ENCODE results near the gene ZNF331.

The ZNF331 gene

GRCh38 chr19:53538378-53539109, 599 bp downstream of the ZNF331 start:
- H4K91ac ChIP-seq (ENCODE audit: low read length): no peak overlapping the region
- no peak overlapping the region for H3K27ac ChIP-seq (ENCODE audit: low read length, poor library complexity, severe bottlenecking)
- H3K9ac ChIP-seq (ENCODE audit: low read length): peak overlapping the region; percentile 92
- peak overlapping the region in 1 of 2 experiments; percentile 11 for H3K18ac ChIP-seq (ENCODE audit: low read depth in 1 of 2, low read length in 2 of 2)
- H2BK12ac ChIP-seq (ENCODE audit: low read length in 2 of 2): no peak overlapping the region
- H3K14ac ChIP-seq (ENCODE audit: low read length in 2 of 2): peak overlapping the region in 1 of 2 experiments; percentile 78
- no peaks in the 10 kb centered on the region for H3K79me1 ChIP-seq (replicated peaks; ENCODE audit: low read length, poor library complexity, severe bottlenecking)
- H3K27me3 ChIP-seq (ENCODE audit: control insufficient read depth in 1 of 2, insufficient read depth in 1 of 2, low read length in 2 of 2): no peaks in the 10 kb centered on the region
- no peak overlapping the region for H2BK5ac ChIP-seq (ENCODE audit: low read depth, low read length, poor library complexity, severe bottlenecking)
- peaks cover 6% of the 10 kb centered on the region for H3K4me1 ChIP-seq (ENCODE audit: control insufficient read depth, insufficient read depth, low read depth, low read length)
- no peak overlapping the region for H4K8ac ChIP-seq (ENCODE audit: low read length)
- WGBS: 56% methylated on average over 34 of the region's 36 CpGs
- no peak for DNase-seq
- H3K4me2 ChIP-seq (ENCODE audit: low read length, poor library complexity, severe bottlenecking): peak overlapping the region; percentile 60
- no peak overlapping the region for H2BK120ac ChIP-seq (ENCODE audit: low read depth, low read length)
- no peak overlapping the region for H2AK5ac ChIP-seq (ENCODE audit: low read length, severe bottlenecking)
- no peak overlapping the region for H3K4ac ChIP-seq (ENCODE audit: low read depth in 1 of 2, low read length in 2 of 2)
- no peak overlapping the region for H2BK15ac ChIP-seq (ENCODE audit: low read depth, poor library complexity, severe bottlenecking)
- peak overlapping the region in 1 of 2 experiments; percentile 91 for H3K23ac ChIP-seq (ENCODE audit: low read length in 2 of 2)
- peak overlapping the region; percentile 67 to 86 for H3K4me3 ChIP-seq (ENCODE audit: insufficient read depth in 1 of 2, low read depth in 1 of 2, low read length in 2 of 2)
- no peaks in the 10 kb centered on the region for H3K9me3 ChIP-seq (ENCODE audit: control insufficient read depth, low read length)
- peak overlapping the region; percentile 56 for H2AFZ ChIP-seq (ENCODE audit: low read depth, low read length)
- H3K36me3 ChIP-seq (ENCODE audit: control insufficient read depth in 1 of 2, insufficient read depth in 2 of 2, low read depth in 1 of 2, low read length in 2 of 2): peaks cover 6 to 19% of the 10 kb centered on the region in 2 experiments

GRCh38 chr19:53540091-53540490, 2.1 kb downstream of the ZNF331 start:
- H3K79me1 ChIP-seq (replicated peaks; ENCODE audit: low read length, poor library complexity, severe bottlenecking): no peaks in the 10 kb centered on the region
- no peaks in the 10 kb centered on the region for H3K9me3 ChIP-seq (ENCODE audit: control insufficient read depth, low read length)
- 75% methylated on average over 4 of the region's 4 CpGs for WGBS

DNA sequence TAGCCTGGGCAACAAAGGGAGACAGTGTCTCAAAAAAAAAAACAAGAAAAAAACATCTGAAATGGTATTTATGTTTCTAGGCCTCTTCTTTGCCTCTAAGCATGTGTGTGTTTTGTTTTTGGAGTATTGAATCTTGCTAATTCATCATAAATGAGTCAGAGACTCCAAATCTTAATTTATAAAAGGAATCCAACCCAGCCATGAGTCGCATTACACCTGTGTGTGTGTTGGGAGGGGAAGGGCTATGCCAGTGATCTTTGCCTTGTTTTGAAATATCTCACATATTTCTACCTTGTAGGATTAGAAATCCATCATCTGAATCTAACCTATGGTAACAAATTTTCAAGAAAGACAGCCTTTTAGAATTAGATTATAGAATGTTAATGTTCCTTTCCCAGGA, 4.0 kb downstream of the ZNF331 start:
- Histone ChIP-seq H2AK5ac (ENCODE audit: low read length, severe bottlenecking) (no peak overlapping the region), H3K4ac (ENCODE audit: low read depth in 1 of 2, low read length in 2 of 2) (no peak overlapping the region), H4K8ac (ENCODE audit: low read length) (no peak overlapping the region), H2AFZ (ENCODE audit: low read depth, low read length) (no peak overlapping the region), H2BK120ac (ENCODE audit: low read depth, low read length) (no peak overlapping the region), H3K9me3 (ENCODE audit: control insufficient read depth, low read length) (no peaks in the 10 kb centered on the region), H3K4me1 (ENCODE audit: control insufficient read depth, insufficient read depth, low read depth, low read length) (peaks cover 6% of the 10 kb centered on the region), H3K18ac (ENCODE audit: low read depth in 1 of 2, low read length in 2 of 2) (no peak overlapping the region), H3K4me3 (ENCODE audit: insufficient read depth in 1 of 2, low read depth in 1 of 2, low read length in 2 of 2) (no peak overlapping the region), H2BK12ac (ENCODE audit: low read length in 2 of 2) (no peak overlapping the region), H3K9ac (ENCODE audit: low read length) (no peak overlapping the region), H3K27ac (ENCODE audit: low read length, poor library complexity, severe bottlenecking) (no peak overlapping the region), H3K27me3 (ENCODE audit: control insufficient read depth in 1 of 2, insufficient read depth in 1 of 2, low read length in 2 of 2) (no peaks in the 10 kb centered on the region), H2BK5ac (ENCODE audit: low read depth, low read length, poor library complexity, severe bottlenecking) (no peak overlapping the region), H3K79me1 (replicated peaks; ENCODE audit: low read length, poor library complexity, severe bottlenecking) (peaks cover 6% of the 10 kb centered on the region), H3K36me3 (ENCODE audit: control insufficient read depth in 1 of 2, insufficient read depth in 2 of 2, low read depth in 1 of 2, low read length in 2 of 2) (peaks cover 14 to 22% of the 10 kb centered on the region in 2 experiments), H3K14ac (ENCODE audit: low read length in 2 of 2) (no peak overlapping the region), H3K23ac (ENCODE audit: low read length in 2 of 2) (no peak overlapping the region), H2BK15ac (ENCODE audit: low read depth, poor library complexity, severe bottlenecking) (no peak overlapping the region), H3K4me2 (ENCODE audit: low read length, poor library complexity, severe bottlenecking) (no peak overlapping the region), H4K91ac (ENCODE audit: low read length) (no peak overlapping the region)
- DNase-seq: no peak
- WGBS: no CpG with 5 or more reads among the region's 1 CpG

More at GRCh38 chr19:53540091-53540490, 2.1 kb downstream of the ZNF331 start:
- Histone ChIP-seq H2BK12ac (ENCODE audit: low read length in 2 of 2) (no peak overlapping the region), H3K4me1 (ENCODE audit: control insufficient read depth, insufficient read depth, low read depth, low read length) (peaks cover 6% of the 10 kb centered on the region), H3K27ac (ENCODE audit: low read length, poor library complexity, severe bottlenecking) (no peak overlapping the region), H3K9ac (ENCODE audit: low read length) (no peak overlapping the region), H4K8ac (ENCODE audit: low read length) (no peak overlapping the region), H2AFZ (ENCODE audit: low read depth, low read length) (no peak overlapping the region), H3K18ac (ENCODE audit: low read depth in 1 of 2, low read length in 2 of 2) (no peak overlapping the region), H3K4me3 (ENCODE audit: insufficient read depth in 1 of 2, low read depth in 1 of 2, low read length in 2 of 2) (no peak overlapping the region), H3K4ac (ENCODE audit: low read depth in 1 of 2, low read length in 2 of 2) (no peak overlapping the region), H3K23ac (ENCODE audit: low read length in 2 of 2) (no peak overlapping the region), H2AK5ac (ENCODE audit: low read length, severe bottlenecking) (no peak overlapping the region), H3K4me2 (ENCODE audit: low read length, poor library complexity, severe bottlenecking) (no peak overlapping the region), H2BK5ac (ENCODE audit: low read depth, low read length, poor library complexity, severe bottlenecking) (no peak overlapping the region), H3K14ac (ENCODE audit: low read length in 2 of 2) (no peak overlapping the region), H3K27me3 (ENCODE audit: control insufficient read depth in 1 of 2, insufficient read depth in 1 of 2, low read length in 2 of 2) (no peaks in the 10 kb centered on the region), H2BK120ac (ENCODE audit: low read depth, low read length) (no peak overlapping the region), H3K36me3 (ENCODE audit: control insufficient read depth in 1 of 2, insufficient read depth in 2 of 2, low read depth in 1 of 2, low read length in 2 of 2) (peaks cover 6 to 22% of the 10 kb centered on the region in 2 experiments), H2BK15ac (ENCODE audit: low read depth, poor library complexity, severe bottlenecking) (no peak overlapping the region), H4K91ac (ENCODE audit: low read length) (no peak overlapping the region)
- DNase-seq: no peak

DNA sequence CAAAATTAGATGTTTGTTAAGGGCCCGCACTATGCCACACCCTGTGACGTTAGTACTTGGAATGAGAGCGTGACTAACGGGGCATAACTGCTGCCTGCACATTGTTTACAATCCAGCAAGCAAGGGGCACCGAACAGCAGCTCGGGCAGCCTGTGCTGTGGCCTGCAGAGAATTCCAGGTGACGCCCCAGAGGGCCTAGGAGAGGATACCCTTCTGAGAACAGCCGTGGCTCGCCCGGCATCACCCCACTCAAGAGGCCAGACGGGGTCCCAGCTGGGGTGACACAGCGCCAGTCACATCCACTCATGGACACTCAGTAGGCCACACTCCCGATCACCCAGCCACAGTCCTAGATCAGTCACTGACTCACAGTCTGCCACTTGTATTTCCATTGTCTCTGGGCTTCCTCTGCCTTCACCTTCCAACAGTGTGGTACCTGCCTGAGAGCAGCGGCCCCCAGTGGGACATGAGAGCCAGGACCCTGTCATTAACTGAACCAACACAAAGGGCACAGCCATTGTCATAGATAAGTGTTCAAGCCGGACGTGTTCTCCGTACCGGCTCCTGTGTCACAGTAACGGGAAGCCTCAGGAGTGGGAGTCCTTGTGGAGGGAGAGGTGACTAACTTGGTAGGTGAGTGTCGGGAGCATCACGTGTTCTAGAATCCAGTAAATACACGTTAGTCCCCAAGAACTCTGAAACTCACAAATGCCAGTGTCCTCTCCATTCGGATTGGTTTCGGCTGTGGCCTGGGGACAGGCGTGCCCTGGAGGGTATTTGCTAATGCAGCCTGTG, 7.5 kb downstream of the ZNF331 start:
- Histone ChIP-seq H3K9me3 (ENCODE audit: control insufficient read depth, low read length) (no peaks in the 10 kb centered on the region), H3K18ac (ENCODE audit: low read depth in 1 of 2, low read length in 2 of 2) (no peak overlapping the region), H3K27ac (ENCODE audit: low read length, poor library complexity, severe bottlenecking) (no peak overlapping the region), H2BK15ac (ENCODE audit: low read depth, poor library complexity, severe bottlenecking) (no peak overlapping the region), H3K23ac (ENCODE audit: low read length in 2 of 2) (no peak overlapping the region), H2AFZ (ENCODE audit: low read depth, low read length) (no peak overlapping the region), H4K8ac (ENCODE audit: low read length) (no peak overlapping the region), H2AK5ac (ENCODE audit: low read length, severe bottlenecking) (no peak overlapping the region), H3K4ac (ENCODE audit: low read depth in 1 of 2, low read length in 2 of 2) (no peak overlapping the region), H3K36me3 (ENCODE audit: control insufficient read depth in 1 of 2, insufficient read depth in 2 of 2, low read depth in 1 of 2, low read length in 2 of 2) (peaks cover 8 to 10% of the 10 kb centered on the region in 2 experiments), H3K14ac (ENCODE audit: low read length in 2 of 2) (no peak overlapping the region), H3K27me3 (ENCODE audit: control insufficient read depth in 1 of 2, insufficient read depth in 1 of 2, low read length in 2 of 2) (no peaks in the 10 kb centered on the region), H2BK12ac (ENCODE audit: low read length in 2 of 2) (no peak overlapping the region), H3K4me3 (ENCODE audit: insufficient read depth in 1 of 2, low read depth in 1 of 2, low read length in 2 of 2) (no peak overlapping the region), H2BK120ac (ENCODE audit: low read depth, low read length) (no peak overlapping the region), H3K79me1 (replicated peaks; ENCODE audit: low read length, poor library complexity, severe bottlenecking) (peaks cover 6% of the 10 kb centered on the region), H3K9ac (ENCODE audit: low read length) (peak overlapping the region; percentile 58), H4K91ac (ENCODE audit: low read length) (no peak overlapping the region), H3K4me2 (ENCODE audit: low read length, poor library complexity, severe bottlenecking) (no peak overlapping the region), H3K4me1 (ENCODE audit: control insufficient read depth, insufficient read depth, low read depth, low read length) (no peaks in the 10 kb centered on the region), H2BK5ac (ENCODE audit: low read depth, low read length, poor library complexity, severe bottlenecking) (no peak overlapping the region)
- 82% methylated on average over 22 of the region's 25 CpGs for WGBS
- peak; percentile 47 for DNase-seq
